Body of pancreas (tissue), 4 donors: Measurements from ENCODE around the gene CDC42EP3.

Experiments
- POLR2A ChIP-seq, 3 donors: fragments of 450-650 bp; IDR thresholded peaks; one replicate each; pipeline ENCODE4 v1.6.1; 2016; ENCODE audit warnings: antibody characterized with exemption in 3 of 3, mild to moderate bottlenecking in 2 of 3
- TF ChIP-seq, protein P1 (sequence below), 7 experiments: fragments of 450-650 bp in 4 of 7; fragments of 200-600 bp in 3 of 7; sonication (generic) in 3 of 7; IDR thresholded peaks; one replicate each; pipeline ENCODE4 v1.5.1; 2016 to 2019; ENCODE audit warnings: antibody characterized with exemption in 7 of 7

DNA sequence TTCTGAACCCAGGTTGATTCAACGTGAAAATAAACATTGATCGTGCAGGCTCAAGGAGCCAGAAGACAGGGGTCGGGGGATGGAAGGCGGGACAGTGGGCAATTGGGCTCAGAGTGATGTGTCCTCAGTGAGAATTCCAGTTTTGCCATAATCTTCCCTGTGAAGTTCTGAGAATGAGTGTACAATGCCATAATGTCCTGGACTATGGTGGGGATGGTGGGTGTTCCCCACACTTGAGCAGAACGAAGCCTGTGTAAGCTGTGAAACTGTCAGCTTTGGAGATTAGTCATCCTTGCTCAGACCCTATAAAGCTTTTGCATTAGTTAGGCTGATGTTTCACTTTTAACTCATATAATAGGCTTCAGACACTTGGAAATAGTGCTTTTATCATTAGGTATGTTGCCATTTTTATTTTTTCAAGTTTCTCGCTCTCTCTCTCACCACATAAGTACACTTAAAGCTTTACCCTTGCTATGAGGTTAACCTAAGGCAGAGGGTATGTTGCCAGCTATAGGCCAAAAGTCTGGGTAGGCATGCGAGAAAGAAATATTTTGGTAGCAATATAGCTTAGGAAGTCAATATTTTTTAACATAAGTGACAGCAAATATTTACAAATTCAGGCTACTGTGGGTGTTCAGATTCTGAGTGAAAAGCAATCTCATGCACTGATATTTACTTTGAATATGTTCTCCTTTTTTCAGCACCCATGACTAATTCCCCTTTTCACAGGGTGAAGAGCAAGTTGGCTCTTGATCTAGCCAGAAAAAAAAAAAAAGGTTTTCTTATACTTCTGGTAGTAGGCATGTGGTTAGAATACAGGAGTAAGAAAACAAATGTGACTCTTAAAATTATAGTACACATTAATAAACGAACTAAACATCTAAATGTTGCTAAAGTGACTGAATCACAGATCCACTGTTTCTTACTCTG is 47.2 kb downstream of the CDC42EP3 start:
- TF ChIP-seq POLR2A (IDR thresholded peaks at IDR 0.05) = no peak
- TF ChIP-seq, protein P1, sequence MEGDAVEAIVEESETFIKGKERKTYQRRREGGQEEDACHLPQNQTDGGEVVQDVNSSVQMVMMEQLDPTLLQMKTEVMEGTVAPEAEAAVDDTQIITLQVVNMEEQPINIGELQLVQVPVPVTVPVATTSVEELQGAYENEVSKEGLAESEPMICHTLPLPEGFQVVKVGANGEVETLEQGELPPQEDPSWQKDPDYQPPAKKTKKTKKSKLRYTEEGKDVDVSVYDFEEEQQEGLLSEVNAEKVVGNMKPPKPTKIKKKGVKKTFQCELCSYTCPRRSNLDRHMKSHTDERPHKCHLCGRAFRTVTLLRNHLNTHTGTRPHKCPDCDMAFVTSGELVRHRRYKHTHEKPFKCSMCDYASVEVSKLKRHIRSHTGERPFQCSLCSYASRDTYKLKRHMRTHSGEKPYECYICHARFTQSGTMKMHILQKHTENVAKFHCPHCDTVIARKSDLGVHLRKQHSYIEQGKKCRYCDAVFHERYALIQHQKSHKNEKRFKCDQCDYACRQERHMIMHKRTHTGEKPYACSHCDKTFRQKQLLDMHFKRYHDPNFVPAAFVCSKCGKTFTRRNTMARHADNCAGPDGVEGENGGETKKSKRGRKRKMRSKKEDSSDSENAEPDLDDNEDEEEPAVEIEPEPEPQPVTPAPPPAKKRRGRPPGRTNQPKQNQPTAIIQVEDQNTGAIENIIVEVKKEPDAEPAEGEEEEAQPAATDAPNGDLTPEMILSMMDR (IDR thresholded peaks at IDR 0.05) = no peak
